HepG2 (cell line): ENCODE data around the gene C9orf78. TPM values are rescaled to one million over a fixed set of nuclear protein-coding genes. Genes with fewer than 3 reads are reported as not detected.
A peak's percentile ranks its signal among the peaks of the same experiment; 100 is the strongest.

Experiments used
- ARID4A ChIP-seq: sonication (generic); formaldehyde crosslinking; IDR thresholded peaks from 2 replicates; pipeline ENCODE4 v1.5.0; 2020; ENCODE audit warnings: mild to moderate bottlenecking, missing genetic modification reagents, borderline replicate concordance
- CBFB ChIP-seq: sonication (generic); formaldehyde crosslinking; IDR thresholded peaks from 2 replicates; pipeline ENCODE4 v1.4.0; 2020; ENCODE audit warnings: missing genetic modification reagents
- HOXA3 ChIP-seq: sonication (generic); formaldehyde crosslinking; IDR thresholded peaks from 2 replicates; pipeline ENCODE4 v1.5.0; 2020; ENCODE audit warnings: missing genetic modification reagents
- PHB2 ChIP-seq: fragments of 450-650 bp; IDR thresholded peaks from 2 replicates; pipeline ENCODE4 v1.6.1; 2018; ENCODE audit not compliant: partially characterized antibody
- POLR2AphosphoS2 ChIP-seq: IDR thresholded peaks from 2 replicates; pipeline ENCODE4 v1.6.1; 2011; ENCODE audit warnings: low read depth, low read length, improper control_type of control experiment
- RBM39 ChIP-seq: fragments of 200-400 bp; formaldehyde crosslinking; IDR thresholded peaks from one replicate; pipeline ENCODE4 v1.6.1; 2018; ENCODE audit warnings: antibody characterized with exemption, mild to moderate bottlenecking, low read depth, low read length; ENCODE audit not compliant: poor library complexity, severe bottlenecking
- SMAD3 ChIP-seq: sonication (generic); formaldehyde crosslinking; IDR thresholded peaks from 2 replicates; pipeline ENCODE4 v1.4.0; 2020; ENCODE audit warnings: missing genetic modification reagents
- SNAPC2 ChIP-seq: sonication (generic); formaldehyde crosslinking; IDR thresholded peaks from 2 replicates; pipeline ENCODE4 v1.8.1; 2022; ENCODE audit warnings: mild to moderate bottlenecking, missing genetic modification reagents
- SRSF9 ChIP-seq: fragments of 200-400 bp; formaldehyde crosslinking; IDR thresholded peaks from 2 replicates; pipeline ENCODE4 v1.6.1; 2018; ENCODE audit warnings: borderline replicate concordance, mild to moderate bottlenecking, low read depth, low read length; ENCODE audit not compliant: insufficient read depth, poor library complexity, severe bottlenecking
- ZBTB37 ChIP-seq: sonication (generic); formaldehyde crosslinking; IDR thresholded peaks from 2 replicates; pipeline ENCODE4 v1.4.0; 2020; ENCODE audit warnings: mild to moderate bottlenecking, missing genetic modification reagents
- ZFX ChIP-seq: sonication (generic); formaldehyde crosslinking; IDR thresholded peaks from 2 replicates; pipeline ENCODE4 v1.4.0; 2020; ENCODE audit warnings: mild to moderate bottlenecking, low read depth, missing genetic modification reagents, moderate library complexity
- ZFYVE20 ChIP-seq: sonication (generic); formaldehyde crosslinking; IDR thresholded peaks from 2 replicates; pipeline ENCODE4 v1.8.0; 2023; ENCODE audit warnings: low read depth, mild to moderate bottlenecking, moderate library complexity, missing genetic modification reagents, borderline replicate concordance
- polyA plus RNA-seq, 8 experiments: library from polyadenylated mRNA; depleted of rRNA in 3 of 8; stranded (reverse) in 7 of 8; unstranded in 1 of 8; fragments of >200 nt; fragmentation: Illumina TruSeq in 4 of 8; extraction: Trizol in 4 of 8; gene quantifications; 2 replicates each; pipeline versions ENCODE4 v1.2.1 to v1.2.3, GENCODE V29; 2011 to 2016; ENCODE audit warnings: low read depth in 4 of 8, missing spikeins in 1 of 8, mixed read lengths in 1 of 8; ENCODE audit not compliant: insufficient read depth in 1 of 8
- total RNA-seq, 5 experiments: library from RNA; depleted of rRNA; stranded (reverse); fragments of >200 nt; fragmentation: Illumina TruSeq; extraction: Trizol; gene quantifications; 2 replicates each; pipeline ENCODE4 v1.2.3, GENCODE V29; 2016; ENCODE audit warnings: low read depth in 1 of 5
- TF ChIP-seq, protein P1 (sequence below): IDR thresholded peaks from 2 replicates; pipeline ENCODE4 v1.4.0; 2020; ENCODE audit warnings: mild to moderate bottlenecking, missing genetic modification reagents
- TF ChIP-seq, protein P2 (sequence below): sonication (generic); formaldehyde crosslinking; IDR thresholded peaks from 2 replicates; pipeline ENCODE4 v1.4.0; 2020; ENCODE audit warnings: missing genetic modification reagents

C9orf78 gene
- total and polyA plus RNA-seq, 2 of the 13 experiments (the other 11 are each of a cell fraction or from before 2014, with no cell fraction given) = 18.4 to 35.5 TPM

GRCh38 chr9:129835128-129835859, at the start of gene C9orf78, which contains the start of gene USP20 (continued):
- TF ChIP-seq PHB2 = no peak
- TF ChIP-seq ZBTB37 = no peak
- TF ChIP-seq HOXA3 (CRISPR knock-in tag) = peak; percentile 89
- TF ChIP-seq ARID4A (CRISPR knock-in tag) = peak; percentile 99
- TF ChIP-seq SMAD3 (CRISPR knock-in tag) = peak; percentile 30; the same call in 1 of the 2 replicates
- TF ChIP-seq POLR2AphosphoS2 = no peak
- TF ChIP-seq, protein P1, sequence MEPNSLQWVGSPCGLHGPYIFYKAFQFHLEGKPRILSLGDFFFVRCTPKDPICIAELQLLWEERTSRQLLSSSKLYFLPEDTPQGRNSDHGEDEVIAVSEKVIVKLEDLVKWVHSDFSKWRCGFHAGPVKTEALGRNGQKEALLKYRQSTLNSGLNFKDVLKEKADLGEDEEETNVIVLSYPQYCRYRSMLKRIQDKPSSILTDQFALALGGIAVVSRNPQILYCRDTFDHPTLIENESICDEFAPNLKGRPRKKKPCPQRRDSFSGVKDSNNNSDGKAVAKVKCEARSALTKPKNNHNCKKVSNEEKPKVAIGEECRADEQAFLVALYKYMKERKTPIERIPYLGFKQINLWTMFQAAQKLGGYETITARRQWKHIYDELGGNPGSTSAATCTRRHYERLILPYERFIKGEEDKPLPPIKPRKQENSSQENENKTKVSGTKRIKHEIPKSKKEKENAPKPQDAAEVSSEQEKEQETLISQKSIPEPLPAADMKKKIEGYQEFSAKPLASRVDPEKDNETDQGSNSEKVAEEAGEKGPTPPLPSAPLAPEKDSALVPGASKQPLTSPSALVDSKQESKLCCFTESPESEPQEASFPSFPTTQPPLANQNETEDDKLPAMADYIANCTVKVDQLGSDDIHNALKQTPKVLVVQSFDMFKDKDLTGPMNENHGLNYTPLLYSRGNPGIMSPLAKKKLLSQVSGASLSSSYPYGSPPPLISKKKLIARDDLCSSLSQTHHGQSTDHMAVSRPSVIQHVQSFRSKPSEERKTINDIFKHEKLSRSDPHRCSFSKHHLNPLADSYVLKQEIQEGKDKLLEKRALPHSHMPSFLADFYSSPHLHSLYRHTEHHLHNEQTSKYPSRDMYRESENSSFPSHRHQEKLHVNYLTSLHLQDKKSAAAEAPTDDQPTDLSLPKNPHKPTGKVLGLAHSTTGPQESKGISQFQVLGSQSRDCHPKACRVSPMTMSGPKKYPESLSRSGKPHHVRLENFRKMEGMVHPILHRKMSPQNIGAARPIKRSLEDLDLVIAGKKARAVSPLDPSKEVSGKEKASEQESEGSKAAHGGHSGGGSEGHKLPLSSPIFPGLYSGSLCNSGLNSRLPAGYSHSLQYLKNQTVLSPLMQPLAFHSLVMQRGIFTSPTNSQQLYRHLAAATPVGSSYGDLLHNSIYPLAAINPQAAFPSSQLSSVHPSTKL (CRISPR knock-in tag) = 0 out of 2 replicates have a peak, but pooled peaks have one; percentile 8
- peak; percentile 12; the same call in 1 of the 2 replicates for TF ChIP-seq CBFB (CRISPR knock-in tag)
- no peak for TF ChIP-seq SRSF9
- peak; percentile 25 for TF ChIP-seq RBM39
- no peak for TF ChIP-seq ZFYVE20
- peak; percentile 86 for TF ChIP-seq ZFX
- TF ChIP-seq, protein P2, sequence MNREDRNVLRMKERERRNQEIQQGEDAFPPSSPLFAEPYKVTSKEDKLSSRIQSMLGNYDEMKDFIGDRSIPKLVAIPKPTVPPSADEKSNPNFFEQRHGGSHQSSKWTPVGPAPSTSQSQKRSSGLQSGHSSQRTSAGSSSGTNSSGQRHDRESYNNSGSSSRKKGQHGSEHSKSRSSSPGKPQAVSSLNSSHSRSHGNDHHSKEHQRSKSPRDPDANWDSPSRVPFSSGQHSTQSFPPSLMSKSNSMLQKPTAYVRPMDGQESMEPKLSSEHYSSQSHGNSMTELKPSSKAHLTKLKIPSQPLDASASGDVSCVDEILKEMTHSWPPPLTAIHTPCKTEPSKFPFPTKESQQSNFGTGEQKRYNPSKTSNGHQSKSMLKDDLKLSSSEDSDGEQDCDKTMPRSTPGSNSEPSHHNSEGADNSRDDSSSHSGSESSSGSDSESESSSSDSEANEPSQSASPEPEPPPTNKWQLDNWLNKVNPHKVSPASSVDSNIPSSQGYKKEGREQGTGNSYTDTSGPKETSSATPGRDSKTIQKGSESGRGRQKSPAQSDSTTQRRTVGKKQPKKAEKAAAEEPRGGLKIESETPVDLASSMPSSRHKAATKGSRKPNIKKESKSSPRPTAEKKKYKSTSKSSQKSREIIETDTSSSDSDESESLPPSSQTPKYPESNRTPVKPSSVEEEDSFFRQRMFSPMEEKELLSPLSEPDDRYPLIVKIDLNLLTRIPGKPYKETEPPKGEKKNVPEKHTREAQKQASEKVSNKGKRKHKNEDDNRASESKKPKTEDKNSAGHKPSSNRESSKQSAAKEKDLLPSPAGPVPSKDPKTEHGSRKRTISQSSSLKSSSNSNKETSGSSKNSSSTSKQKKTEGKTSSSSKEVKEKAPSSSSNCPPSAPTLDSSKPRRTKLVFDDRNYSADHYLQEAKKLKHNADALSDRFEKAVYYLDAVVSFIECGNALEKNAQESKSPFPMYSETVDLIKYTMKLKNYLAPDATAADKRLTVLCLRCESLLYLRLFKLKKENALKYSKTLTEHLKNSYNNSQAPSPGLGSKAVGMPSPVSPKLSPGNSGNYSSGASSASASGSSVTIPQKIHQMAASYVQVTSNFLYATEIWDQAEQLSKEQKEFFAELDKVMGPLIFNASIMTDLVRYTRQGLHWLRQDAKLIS (CRISPR knock-in tag) = no peak
- TF ChIP-seq SNAPC2 (CRISPR knock-in tag) = peak; percentile 23; the same call in 1 of the 2 replicates
